IPS DF 6.9 (cell line): ENCODE measurements around the gene IDNK.
A peak's percentile ranks its signal among the peaks of the same experiment; 100 is the strongest.

Source experiments
- DNase-seq: peaks from one replicate; pipeline ENCODE4 v3.0.0-alpha.2; 2013; ENCODE audit warnings: low read depth, low spot score
- H3K27ac ChIP-seq: one replicate; pipeline ENCODE4 v1.5.1; 2013; ENCODE audit warnings: low read length, control low read depth
- H3K27me3 ChIP-seq: 2 replicates; pipeline ENCODE4 v1.6.1; 2013; ENCODE audit warnings: mild to moderate bottlenecking, low read length; ENCODE audit not compliant: control insufficient read depth, insufficient read depth
- H3K36me3 ChIP-seq: 2 replicates; pipeline ENCODE4 v1.6.1; 2013; ENCODE audit warnings: low read length; ENCODE audit not compliant: control insufficient read depth, insufficient read depth
- H3K4me1 ChIP-seq: 2 replicates; pipeline ENCODE4 v1.6.1; 2013; ENCODE audit warnings: low read length; ENCODE audit not compliant: control insufficient read depth, insufficient read depth
- H3K4me3 ChIP-seq: 2 replicates; pipeline ENCODE4 v1.5.1; 2013; ENCODE audit warnings: mild to moderate bottlenecking, low read length
- H3K9me3 ChIP-seq: 2 replicates; pipeline ENCODE4 v1.6.1; 2013; ENCODE audit warnings: low read length, inconsistent platforms; ENCODE audit not compliant: control insufficient read depth, insufficient read depth
- WGBS: extraction: QIAGEN DNeasy Blood & Tissue Kit; methylation state at CpG from one replicate; pipeline ENCODE4 v1.1.7; 2013; ENCODE audit warnings: mixed read lengths, missing lambda C conversion rate; ENCODE audit not compliant: insufficient read length, insufficient coverage; 5-methylcytosine and 5-hydroxymethylcytosine counted together

The IDNK gene

DNA sequence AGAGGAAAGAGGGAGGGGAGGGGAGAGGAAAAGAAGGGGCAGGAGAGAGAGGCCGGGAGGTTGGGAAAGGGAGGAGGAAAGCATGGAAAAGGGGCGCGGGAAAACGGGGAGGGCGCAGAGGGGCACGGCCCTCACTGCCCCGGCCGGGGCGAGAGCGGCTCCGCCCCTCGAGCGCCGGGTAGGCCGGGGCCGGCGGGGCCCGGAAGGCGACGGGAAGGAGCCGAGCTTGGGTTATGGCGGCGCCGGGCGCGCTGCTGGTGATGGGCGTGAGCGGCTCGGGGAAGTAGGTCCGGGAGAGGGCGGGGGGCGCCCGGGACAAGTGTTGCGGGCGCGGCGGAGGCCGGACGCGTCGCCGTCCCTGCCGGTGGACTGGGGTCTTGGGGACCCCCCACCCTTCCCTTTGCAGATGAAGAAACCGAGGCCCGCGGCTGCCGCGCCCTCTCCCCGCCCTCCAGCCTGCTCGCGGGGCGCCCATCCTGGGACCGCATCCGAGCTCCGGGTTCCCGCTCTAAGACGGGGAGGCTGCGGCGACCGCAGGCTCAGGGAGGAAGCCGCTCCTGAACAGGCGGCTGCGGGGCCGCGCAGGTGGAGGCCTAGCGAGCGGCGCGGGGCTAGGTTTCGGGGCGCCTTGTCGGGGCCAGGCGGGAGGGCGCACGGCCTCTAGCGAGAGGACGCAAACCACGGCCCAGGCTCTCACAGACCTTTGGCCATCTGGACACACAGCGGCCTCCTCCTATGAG lies at the start of gene IDNK:
TSS of gene IDNK (plus strand) at position 205 of the 740 bp plus-strand sequence. CDS start at position 234, 29 bp downstream.
- Histone ChIP-seq H3K9me3 (no peaks in the 10 kb centered on the region), H3K4me3 (peak within 1 kb of the TSS; percentile 61; the same call in 1 of the 2 replicates), H3K36me3 (no peaks in the 10 kb centered on the region), H3K4me1 (no peaks in the 10 kb centered on the region), H3K27ac (no peak within 1 kb of the TSS), H3K27me3 (no peaks in the 10 kb centered on the region)
- no CpG with 5 or more reads among the region's 79 CpGs for WGBS
- no peak for DNase-seq

DNA sequence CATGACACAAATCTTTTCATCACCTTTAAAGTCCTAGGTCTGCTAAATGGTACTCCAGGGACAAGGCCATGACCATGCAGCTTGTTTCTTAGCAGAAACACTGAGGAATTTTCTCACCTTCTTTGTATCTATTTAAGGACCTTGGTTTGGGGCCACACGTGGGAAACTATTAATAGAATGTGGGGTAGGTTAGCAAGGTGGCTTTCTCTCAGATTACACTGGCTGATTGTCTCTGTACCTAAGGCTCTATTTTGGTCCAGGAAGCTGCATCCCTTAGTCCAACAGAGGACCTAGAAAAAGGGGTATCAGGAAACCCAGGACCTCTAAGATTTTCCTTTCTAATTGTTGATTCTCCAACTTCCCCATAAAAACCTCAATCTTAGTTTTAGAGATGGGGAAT lies 48.5 kb upstream of the IDNK start:
- no peaks in the 10 kb centered on the region for H3K4me1 ChIP-seq
- no peak overlapping the region for H3K4me3 ChIP-seq
- no peaks in the 10 kb centered on the region for H3K9me3 ChIP-seq
- no peak for DNase-seq
- H3K36me3 ChIP-seq = no peaks in the 10 kb centered on the region
- WGBS = no CpG with 5 or more reads among the region's 1 CpG
- no peaks in the 10 kb centered on the region for H3K27me3 ChIP-seq
- H3K27ac ChIP-seq = no peak overlapping the region

DNA sequence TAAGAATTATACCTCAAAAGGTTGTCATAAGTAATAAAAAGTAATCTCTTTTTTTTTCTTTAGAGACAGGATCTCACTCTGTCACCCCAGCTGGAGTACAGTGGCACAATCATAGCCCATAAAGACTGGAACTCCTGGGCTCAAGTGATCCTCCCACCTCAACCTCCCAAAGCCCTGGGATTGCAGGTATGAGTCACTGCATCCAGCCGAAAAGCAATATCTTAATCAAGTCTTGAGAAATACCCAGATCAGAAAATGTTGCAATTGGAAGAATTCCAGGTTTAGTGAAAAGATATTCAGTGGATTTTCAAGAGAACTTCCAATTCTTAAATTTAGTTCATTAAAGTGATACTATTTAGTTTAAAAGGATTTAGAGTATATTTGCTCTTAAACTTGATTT lies 40.9 kb upstream of the IDNK start:
- Histone ChIP-seq H3K9me3 (no peaks in the 10 kb centered on the region), H3K4me1 (no peaks in the 10 kb centered on the region), H3K36me3 (no peaks in the 10 kb centered on the region), H3K27ac (no peak overlapping the region), H3K4me3 (no peak overlapping the region), H3K27me3 (no peaks in the 10 kb centered on the region)
- no peak for DNase-seq
- WGBS = no CpG with 5 or more reads among the region's 1 CpG

DNA sequence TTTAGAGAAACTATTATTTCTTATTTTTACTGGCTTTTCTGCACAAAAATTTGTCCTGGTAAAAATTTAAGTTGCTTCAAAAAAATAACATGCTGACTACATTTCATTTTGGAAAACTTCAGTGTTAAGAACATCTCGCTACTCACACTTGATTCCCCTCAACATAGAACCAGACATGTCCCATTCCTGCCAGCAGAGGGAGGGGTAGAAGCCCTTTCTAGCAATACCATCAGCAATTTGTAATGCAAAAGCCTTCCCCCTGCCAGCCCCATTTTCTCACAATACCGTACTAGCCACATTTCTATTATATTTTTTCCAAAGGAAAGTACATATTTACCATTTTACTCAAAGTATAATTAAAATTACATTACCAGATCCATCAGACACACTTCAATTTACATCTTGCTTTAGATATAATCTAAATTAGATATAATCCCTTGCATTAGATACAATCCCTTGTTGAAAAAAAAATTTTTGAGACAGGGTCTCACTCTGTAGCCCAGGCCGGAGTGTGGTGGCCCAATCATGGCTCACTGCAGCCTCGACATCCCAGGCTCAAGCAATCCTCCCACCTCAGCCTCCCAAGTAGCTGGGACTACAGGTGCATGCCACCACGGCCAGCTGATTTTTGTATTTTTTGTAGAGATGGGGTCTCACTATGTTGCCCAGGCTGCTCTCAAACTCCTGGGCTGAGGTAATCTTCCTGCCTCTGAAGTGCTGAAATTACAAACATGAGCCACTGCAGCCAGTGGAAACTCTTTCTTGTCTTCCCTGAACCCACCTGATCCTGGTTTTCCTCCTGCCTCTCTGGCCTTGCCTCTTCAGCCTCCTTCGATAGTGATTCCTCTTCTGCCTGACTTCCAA lies 39.6 kb upstream of the IDNK start:
- H3K4me3 ChIP-seq = no peak overlapping the region
- no peaks in the 10 kb centered on the region for H3K4me1 ChIP-seq
- DNase-seq = peak; percentile 61
- H3K36me3 ChIP-seq = no peaks in the 10 kb centered on the region
- WGBS = no CpG with 5 or more reads among the region's 6 CpGs
- no peaks in the 10 kb centered on the region for H3K27me3 ChIP-seq
- H3K9me3 ChIP-seq = no peaks in the 10 kb centered on the region
- no peak overlapping the region for H3K27ac ChIP-seq

DNA sequence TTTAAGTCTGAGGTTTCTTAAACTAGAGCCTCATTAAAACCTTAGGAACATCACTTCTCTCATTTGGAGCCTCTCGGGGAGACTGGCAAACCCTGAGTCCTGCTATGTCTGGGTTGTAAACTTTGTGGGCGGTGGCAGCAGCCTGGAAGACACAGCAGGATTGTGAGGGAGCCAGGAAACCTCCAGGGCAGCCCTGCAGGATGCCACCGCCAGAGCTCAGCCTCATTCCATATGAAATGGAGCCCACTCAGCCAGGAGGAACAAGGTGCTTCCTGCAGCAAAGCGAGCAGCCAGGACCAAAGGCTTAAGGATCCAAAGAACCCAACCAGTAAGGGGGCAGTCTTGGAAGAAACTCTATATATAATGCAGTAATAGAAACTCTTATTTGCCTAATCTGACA lies 37.9 kb upstream of the IDNK start:
- DNase-seq = no peak
- H3K9me3 ChIP-seq = no peaks in the 10 kb centered on the region
- no CpG with 5 or more reads among the region's 4 CpGs for WGBS

DNA sequence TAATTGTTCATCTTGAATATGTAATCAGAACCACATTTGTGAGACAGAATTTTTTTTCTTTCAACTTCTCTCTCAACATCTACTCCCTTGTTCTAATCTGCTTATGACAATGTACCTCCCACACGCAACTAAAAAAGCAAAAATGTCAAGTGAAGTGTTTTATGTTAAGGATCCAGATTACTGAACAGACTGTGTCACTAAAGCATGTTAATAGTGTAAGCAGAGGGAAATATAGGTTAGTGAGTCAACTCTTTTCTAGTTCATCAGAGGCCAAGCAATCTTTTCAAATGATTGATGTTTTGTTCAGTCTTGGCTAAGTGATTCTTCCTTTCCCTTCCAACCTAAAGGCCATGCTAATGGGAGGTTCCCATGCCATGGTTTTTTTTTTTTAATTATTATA lies 34.7 kb upstream of the IDNK start:
- no CpG with 5 or more reads among the region's 1 CpG for WGBS

More for the DNA sequence above, 37.9 kb upstream of the IDNK start:
- H3K36me3 ChIP-seq = no peaks in the 10 kb centered on the region
- no peaks in the 10 kb centered on the region for H3K4me1 ChIP-seq
- H3K27ac ChIP-seq = no peak overlapping the region
- H3K27me3 ChIP-seq = no peaks in the 10 kb centered on the region
- H3K4me3 ChIP-seq = no peak overlapping the region

DNA sequence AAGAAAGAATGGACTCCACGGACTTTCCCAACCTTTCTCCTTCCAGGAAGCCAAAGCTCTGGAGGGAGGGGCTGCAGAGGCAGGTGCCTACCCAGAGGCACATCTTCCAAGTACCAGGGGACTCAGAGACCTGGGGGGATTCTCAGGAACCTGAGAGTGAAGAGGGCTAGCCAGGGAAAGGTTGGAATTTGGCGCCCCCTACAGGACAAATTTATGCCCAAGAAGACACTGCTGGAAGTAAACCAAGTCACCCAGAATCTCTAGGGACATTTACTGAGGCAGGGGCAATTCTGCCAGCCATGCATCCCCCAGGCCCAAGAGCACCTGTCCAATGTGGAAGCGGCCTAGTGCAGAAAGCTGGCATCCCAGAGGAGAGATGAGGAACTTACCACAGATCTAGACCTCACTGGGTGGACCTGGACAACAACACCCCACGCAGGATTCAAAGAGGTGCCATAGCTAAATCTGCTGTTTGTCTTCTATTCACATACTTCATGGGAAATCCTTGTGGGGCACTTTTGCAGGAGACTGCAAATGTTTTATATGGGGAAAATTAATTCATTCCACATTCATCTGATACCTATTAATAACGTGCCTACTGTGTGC lies 25.9 kb upstream of the IDNK start:
- peak; percentile 43 for DNase-seq
- H3K4me1 ChIP-seq = no peaks in the 10 kb centered on the region
- H3K36me3 ChIP-seq = no peaks in the 10 kb centered on the region
- no CpG with 5 or more reads among the region's 5 CpGs for WGBS
- no peak overlapping the region for H3K4me3 ChIP-seq
- no peak overlapping the region for H3K27ac ChIP-seq
- no peaks in the 10 kb centered on the region for H3K27me3 ChIP-seq
- H3K9me3 ChIP-seq = no peaks in the 10 kb centered on the region

More for the DNA sequence above, 34.7 kb upstream of the IDNK start:
- H3K27ac ChIP-seq = no peak overlapping the region
- no peaks in the 10 kb centered on the region for H3K9me3 ChIP-seq
- no peak overlapping the region for H3K4me3 ChIP-seq
- H3K4me1 ChIP-seq = no peaks in the 10 kb centered on the region
- no peaks in the 10 kb centered on the region for H3K27me3 ChIP-seq
- DNase-seq = no peak
- no peaks in the 10 kb centered on the region for H3K36me3 ChIP-seq

DNA sequence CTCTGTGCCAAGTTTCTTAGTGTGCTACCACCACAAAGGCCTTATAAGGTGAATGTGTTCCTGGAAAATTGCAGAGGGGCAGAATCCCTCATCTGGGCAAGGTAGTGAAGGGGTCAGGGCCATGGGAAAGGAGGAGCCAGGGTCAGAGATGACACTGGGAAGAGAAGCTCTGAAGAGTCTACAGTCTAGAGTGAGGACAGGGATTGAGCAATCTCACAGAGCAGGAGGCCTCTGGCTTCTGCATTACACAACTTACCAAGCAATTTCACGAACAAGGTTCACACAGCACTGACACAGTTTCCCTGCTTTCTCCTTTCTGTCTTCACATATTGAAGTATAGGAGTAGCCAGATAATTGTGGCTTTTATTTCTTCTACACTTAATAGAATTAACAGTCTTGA lies 24.5 kb upstream of the IDNK start:
- Histone ChIP-seq H3K4me1 (no peaks in the 10 kb centered on the region), H3K27ac (no peak overlapping the region), H3K36me3 (no peaks in the 10 kb centered on the region), H3K9me3 (no peaks in the 10 kb centered on the region), H3K4me3 (no peak overlapping the region), H3K27me3 (no peaks in the 10 kb centered on the region)
- DNase-seq = no peak
- WGBS = no CpG with 5 or more reads among the region's 1 CpG

DNA sequence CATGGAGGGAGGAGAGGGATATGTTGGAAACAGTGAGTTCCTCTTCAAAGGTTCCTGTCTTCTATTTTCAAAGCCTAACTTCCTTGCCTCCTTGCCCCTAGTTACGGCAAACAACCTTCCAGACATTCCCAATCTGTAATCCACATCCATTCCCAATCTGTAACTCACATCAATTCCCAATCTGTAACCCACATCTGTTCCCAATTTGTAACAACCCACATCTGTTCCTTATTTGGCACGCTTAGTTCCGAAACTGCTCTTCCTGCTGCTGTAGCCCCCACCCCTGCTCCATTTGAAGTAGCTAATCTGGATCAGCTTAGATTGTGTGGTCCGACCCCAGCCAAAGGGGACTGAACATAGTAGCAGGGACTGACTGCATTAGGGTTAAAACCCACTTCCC lies 23.9 kb upstream of the IDNK start:
- Histone ChIP-seq H3K4me3 (no peak overlapping the region), H3K4me1 (no peaks in the 10 kb centered on the region), H3K27me3 (no peaks in the 10 kb centered on the region), H3K36me3 (no peaks in the 10 kb centered on the region), H3K27ac (no peak overlapping the region), H3K9me3 (no peaks in the 10 kb centered on the region)
- WGBS = no CpG with 5 or more reads among the region's 4 CpGs
- no peak for DNase-seq

DNA sequence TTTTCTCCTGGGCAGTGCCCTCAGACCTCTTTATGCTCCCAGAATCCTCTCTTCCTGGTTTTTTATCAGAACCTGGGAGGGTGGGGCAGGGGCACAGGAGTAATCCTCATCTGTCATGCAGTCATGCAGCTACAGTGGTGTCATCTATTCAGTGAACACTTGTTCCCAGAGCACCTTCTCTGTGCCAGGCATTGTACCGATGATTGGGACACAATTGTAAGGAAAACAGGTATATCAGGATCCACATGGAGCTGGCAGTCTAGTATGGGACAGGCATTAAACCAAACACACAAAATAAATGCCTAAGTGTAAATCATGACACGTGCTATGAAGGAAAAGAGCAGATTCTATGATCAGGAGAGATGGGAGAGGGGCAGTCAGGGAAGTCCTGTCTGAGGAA lies 21.5 kb upstream of the IDNK start:
- H3K4me1 ChIP-seq = no peaks in the 10 kb centered on the region
- WGBS = no CpG with 5 or more reads among the region's 2 CpGs
- H3K27me3 ChIP-seq = no peaks in the 10 kb centered on the region

More for the DNA sequence above, 21.5 kb upstream of the IDNK start:
- Histone ChIP-seq H3K9me3 (no peaks in the 10 kb centered on the region), H3K4me3 (no peak overlapping the region), H3K36me3 (no peaks in the 10 kb centered on the region), H3K27ac (no peak overlapping the region)
- DNase-seq = no peak
